GM12874 (cell line): ENCODE data around the gene POLR2E.

ENCODE experiments used
- CTCF ChIP-seq: IDR thresholded peaks from 2 replicates; pipeline ENCODE4 v1.5.1; 2011; ENCODE audit warnings: low read depth, mild to moderate bottlenecking, control low read depth, low read length, moderate library complexity; ENCODE audit not compliant: insufficient read depth

The POLR2E gene

DNA sequence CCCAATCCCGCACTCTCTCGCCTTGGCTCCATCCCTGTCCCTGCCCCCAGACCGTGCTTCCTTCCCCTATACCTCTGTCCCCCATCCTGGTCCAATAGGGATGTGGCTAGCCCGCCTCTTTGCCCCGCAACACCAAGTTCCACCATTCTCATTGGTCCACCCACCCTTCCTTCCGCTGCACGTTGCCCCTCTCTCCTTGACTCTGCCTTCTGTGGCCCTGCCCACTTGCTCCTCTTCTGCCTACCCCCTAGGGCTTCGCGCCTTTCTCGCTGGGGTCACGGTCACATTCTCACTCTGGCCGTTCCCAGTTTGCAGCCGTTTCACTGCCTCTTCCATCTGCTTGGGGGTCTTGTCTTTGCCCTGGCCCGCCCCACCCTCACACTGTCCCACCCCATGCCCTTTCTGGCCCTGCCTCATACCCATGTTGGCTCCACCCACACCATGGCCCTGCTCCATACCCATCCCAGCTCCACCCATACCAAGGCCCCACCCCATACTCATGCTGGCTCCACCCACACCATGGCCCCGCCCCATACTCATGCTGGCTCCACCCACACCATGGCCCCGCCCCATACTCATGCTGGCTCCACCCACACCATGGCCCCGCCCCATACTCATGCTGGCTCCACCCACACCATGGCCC, 32.7 kb downstream of the POLR2E start:
- no peak for TF ChIP-seq CTCF

DNA sequence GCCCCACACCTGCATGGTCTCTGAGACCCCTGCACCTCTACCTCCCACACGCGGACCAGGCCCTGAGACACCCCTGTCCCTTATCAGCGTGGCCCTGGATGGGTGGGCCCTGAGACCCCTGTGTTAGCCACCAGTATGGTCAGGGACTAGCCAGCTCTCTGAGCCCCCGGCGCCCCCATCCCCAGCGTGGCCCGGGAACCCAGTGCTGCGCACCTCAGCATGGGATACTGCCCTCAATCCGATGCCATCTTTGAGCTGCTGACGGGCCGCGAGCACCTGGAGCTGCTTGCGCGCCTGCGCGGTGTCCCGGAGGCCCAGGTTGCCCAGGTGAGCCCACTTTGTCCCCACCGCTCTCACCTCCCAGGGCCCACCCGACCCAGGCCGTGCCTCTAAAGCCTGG, 33.2 kb downstream of the POLR2E start:
- no peak for TF ChIP-seq CTCF

DNA sequence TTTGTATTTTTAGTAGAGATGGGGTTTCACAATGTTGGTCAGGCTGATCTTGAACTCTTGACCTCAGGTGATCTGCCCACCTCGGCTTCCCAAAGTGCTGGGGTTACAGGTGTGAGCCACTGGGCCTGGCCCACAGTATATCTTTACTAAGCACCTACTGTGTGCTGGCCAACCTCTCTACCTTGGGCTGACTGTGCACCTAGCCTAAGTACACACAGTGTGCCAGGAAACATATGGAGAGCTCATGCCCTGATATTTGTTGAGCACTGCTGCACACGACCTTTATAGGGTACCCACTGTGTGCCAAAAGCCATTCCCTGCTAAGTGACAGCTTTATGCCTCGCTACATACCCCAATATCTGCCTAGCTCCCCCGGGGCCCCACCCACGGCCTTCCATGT, 34.5 kb downstream of the POLR2E start:
- TF ChIP-seq CTCF, result no peak

DNA sequence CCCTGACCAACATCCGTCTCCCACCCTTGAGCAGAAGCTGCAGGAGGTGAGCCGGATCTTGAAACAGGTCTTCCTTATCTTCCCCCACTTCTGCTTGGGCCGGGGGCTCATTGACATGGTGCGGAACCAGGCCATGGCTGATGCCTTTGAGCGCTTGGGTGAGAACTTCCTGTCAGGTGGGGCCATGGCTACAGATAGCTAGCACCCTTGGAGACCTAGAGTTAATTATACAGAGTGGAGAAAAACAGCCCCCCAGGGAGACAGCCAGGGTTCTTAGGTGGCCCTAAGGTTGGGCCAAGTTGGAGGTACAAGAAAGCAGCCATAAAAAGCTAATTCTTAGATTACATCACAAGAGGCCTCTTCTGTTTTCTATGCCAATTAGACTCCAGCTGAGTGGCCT, 37.1 kb downstream of the POLR2E start:
- no peak for TF ChIP-seq CTCF

- peak; percentile 52 for TF ChIP-seq CTCF
Observed at GRCh38 chr19:1057176-1057855, 37.9 kb downstream of the POLR2E start.

- TF ChIP-seq CTCF, result no peak
Observed at GRCh38 chr19:1055886-1056620, 39.1 kb downstream of the POLR2E start.

GRCh38 chr19:1055028-1055425, 40.1 kb downstream of the POLR2E start:
- TF ChIP-seq CTCF, result no peak
